Vagina (tissue), 2 donors: ENCODE measurements around the gene PER3.

Experiments
- POLR2A ChIP-seq, 2 donors: fragments of 450-650 bp; IDR thresholded peaks; one replicate each; pipeline ENCODE4 v1.6.1; 2017; ENCODE audit warnings: antibody characterized with exemption in 2 of 2, mild to moderate bottlenecking in 2 of 2, moderate library complexity in 2 of 2
- TF ChIP-seq, protein P1 (sequence below), 3 experiments: fragments of 450-650 bp in 2 of 3; fragments of 200-600 bp in 1 of 3; sonication (generic) in 1 of 3; IDR thresholded peaks; one replicate each; pipeline ENCODE4 v1.5.1; 2017 to 2019; ENCODE audit warnings: antibody characterized with exemption in 3 of 3, mild to moderate bottlenecking in 2 of 3, moderate library complexity in 2 of 3

DNA sequence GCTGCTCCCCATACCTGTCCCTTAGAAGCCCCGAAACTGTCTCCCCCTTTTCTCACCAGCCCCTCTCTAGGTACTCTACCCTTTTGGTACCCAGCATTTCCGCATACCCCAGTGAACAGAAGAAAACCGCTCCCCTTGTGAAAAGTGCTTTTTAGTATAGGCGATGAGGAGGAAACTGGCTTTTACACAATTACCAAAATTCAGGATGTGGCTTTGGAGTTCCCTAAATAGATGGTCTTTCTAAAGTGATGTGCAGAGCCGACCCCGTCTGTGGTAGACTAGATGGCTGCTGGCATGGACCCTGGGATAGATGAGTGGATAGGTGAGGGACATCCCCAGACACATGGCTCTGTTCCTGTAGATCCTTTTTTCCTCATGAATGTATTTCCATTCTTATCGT, 2.6 kb upstream of the PER3 start:
- TF ChIP-seq, protein P1, sequence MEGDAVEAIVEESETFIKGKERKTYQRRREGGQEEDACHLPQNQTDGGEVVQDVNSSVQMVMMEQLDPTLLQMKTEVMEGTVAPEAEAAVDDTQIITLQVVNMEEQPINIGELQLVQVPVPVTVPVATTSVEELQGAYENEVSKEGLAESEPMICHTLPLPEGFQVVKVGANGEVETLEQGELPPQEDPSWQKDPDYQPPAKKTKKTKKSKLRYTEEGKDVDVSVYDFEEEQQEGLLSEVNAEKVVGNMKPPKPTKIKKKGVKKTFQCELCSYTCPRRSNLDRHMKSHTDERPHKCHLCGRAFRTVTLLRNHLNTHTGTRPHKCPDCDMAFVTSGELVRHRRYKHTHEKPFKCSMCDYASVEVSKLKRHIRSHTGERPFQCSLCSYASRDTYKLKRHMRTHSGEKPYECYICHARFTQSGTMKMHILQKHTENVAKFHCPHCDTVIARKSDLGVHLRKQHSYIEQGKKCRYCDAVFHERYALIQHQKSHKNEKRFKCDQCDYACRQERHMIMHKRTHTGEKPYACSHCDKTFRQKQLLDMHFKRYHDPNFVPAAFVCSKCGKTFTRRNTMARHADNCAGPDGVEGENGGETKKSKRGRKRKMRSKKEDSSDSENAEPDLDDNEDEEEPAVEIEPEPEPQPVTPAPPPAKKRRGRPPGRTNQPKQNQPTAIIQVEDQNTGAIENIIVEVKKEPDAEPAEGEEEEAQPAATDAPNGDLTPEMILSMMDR (IDR thresholded peaks at IDR 0.05), result no peak
- no peak for TF ChIP-seq POLR2A (IDR thresholded peaks at IDR 0.05)
